Memory B cell (primary cell): ENCODE measurements around the gene PSMD10.

ENCODE experiments used
- ATAC-seq: fragments of 150-1000 bp; cut with Tn5 transposase; 2 replicates; pipeline ENCODE4 v1.10.0; 2021; ENCODE audit warnings: low read depth, mild to moderate bottlenecking, moderate library complexity
- DNase-seq, 2 donors: peaks; one replicate each; pipeline ENCODE4 v3.0.0; 2022; ENCODE audit warnings: low spot score in 2 of 2
- H3K27ac Mint-ChIP-seq: one replicate; pipeline ENCODE4 v1.8.0; 2022; ENCODE audit warnings: mild to moderate bottlenecking, moderate library complexity, mixed read lengths
- H3K27me3 Mint-ChIP-seq: one replicate; pipeline ENCODE4 v1.8.0; 2022; ENCODE audit warnings: mixed read lengths
- H3K36me3 Mint-ChIP-seq: one replicate; pipeline ENCODE4 v1.8.0; 2022; ENCODE audit warnings: mild to moderate bottlenecking, mixed read lengths
- H3K4me1 Mint-ChIP-seq: one replicate; pipeline ENCODE4 v1.8.0; 2022; ENCODE audit warnings: mixed read lengths
- H3K4me3 Mint-ChIP-seq: one replicate; pipeline ENCODE4 v1.8.0; 2022; ENCODE audit warnings: mild to moderate bottlenecking, moderate library complexity, mixed read lengths
- H3K9me3 Mint-ChIP-seq: one replicate; pipeline ENCODE4 v1.8.0; 2022; ENCODE audit warnings: mixed read lengths

PSMD10 gene

GRCh38 chrX:108053218-108053617 is 38.1 kb downstream of the PSMD10 start:
- Mint-ChIP-seq H3K9me3 (no peaks in the 10 kb centered on the region), H3K4me3 (no peak overlapping the region), H3K4me1 (no peaks in the 10 kb centered on the region), H3K36me3 (peaks cover 2% of the 10 kb centered on the region), H3K27ac (no peak overlapping the region), H3K27me3 (no peaks in the 10 kb centered on the region)
- ATAC-seq (no peak), DNase-seq (no peak)

GRCh38 chrX:108049649-108050048 is 41.7 kb downstream of the PSMD10 start:
- no peak for ATAC-seq
- Mint-ChIP-seq H3K9me3 (no peaks in the 10 kb centered on the region), H3K27ac (no peak overlapping the region), H3K27me3 (no peaks in the 10 kb centered on the region), H3K4me1 (no peaks in the 10 kb centered on the region), H3K4me3 (no peak overlapping the region), H3K36me3 (no peaks in the 10 kb centered on the region)
- DNase-seq = no peak

DNA sequence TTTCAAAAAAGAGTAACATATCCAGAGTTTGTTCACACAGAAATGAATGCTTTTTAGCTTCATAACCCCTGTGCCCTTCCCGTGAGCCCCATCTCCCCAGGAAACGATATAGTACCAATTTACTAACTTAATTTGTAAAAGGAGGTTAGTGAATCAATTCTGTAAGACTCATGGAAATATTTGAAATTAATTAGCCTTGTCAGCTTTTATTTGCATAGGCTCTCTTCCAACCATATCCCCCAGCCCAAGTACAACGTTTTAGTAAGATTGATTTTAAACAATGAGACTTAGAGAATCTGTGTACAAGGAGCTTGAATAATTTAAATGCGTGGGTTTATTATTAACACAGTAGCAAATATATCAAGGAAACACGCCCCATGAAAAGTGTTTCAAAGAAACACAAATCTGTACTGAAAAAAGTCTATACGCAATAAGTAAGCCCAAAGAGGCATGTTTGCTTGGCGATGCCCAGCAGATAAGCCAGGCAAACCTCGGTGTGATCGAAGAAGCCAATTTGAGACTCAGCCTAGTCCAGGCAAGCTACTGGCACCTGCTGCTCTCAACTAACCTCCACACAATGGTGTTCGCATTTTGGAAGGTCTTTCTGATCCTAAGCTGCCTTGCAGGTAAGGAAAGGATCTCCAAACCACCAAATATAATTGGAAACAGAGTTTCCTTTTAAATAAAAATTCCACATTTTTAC is 46.6 kb downstream of the PSMD10 start, which contains the start of gene VSIG1:
Gene VSIG1 (plus strand): TSS at position 512 of the 703 bp plus-strand sequence. CDS start 66 bp downstream, at position 578.
- H3K36me3 Mint-ChIP-seq = peaks cover 3% of the 10 kb centered on the region
- no peak within 1 kb of the TSS for H3K4me3 Mint-ChIP-seq
- H3K4me1 Mint-ChIP-seq = no peaks in the 10 kb centered on the region
- DNase-seq (no peak), ATAC-seq (no peak)
- H3K9me3 Mint-ChIP-seq = no peaks in the 10 kb centered on the region
- no peaks in the 10 kb centered on the region for H3K27me3 Mint-ChIP-seq
- H3K27ac Mint-ChIP-seq = no peak within 1 kb of the TSS

GRCh38 chrX:108036298-108036973 is 54.9 kb downstream of the PSMD10 start:
- Mint-ChIP-seq H3K36me3 (peaks cover 2% of the 10 kb centered on the region), H3K27me3 (no peaks in the 10 kb centered on the region), H3K4me1 (peaks cover 2% of the 10 kb centered on the region), H3K9me3 (no peaks in the 10 kb centered on the region), H3K27ac (no peak overlapping the region), H3K4me3 (no peak overlapping the region)
- DNase-seq (no peak), ATAC-seq (no peak)

DNA sequence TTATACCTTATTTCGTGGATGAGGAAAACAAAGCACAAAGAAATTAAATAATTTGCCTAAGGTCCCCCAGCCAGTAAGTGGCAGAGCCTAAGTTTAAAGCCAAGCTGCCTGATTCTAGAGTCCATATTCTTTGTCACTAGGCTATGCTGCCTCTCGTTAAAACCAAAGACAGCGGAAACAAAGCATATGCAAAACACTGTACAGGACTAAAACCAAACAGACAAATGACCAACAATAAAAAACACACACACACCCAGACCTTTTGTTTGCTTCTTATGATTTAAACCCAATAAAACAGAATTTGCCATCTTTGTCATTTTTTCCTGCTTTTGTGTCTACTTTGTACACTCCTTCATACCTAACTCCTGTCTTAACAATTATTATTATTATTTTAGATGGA is 56.6 kb downstream of the PSMD10 start:
- Mint-ChIP-seq H3K9me3 (no peaks in the 10 kb centered on the region), H3K27me3 (no peaks in the 10 kb centered on the region), H3K4me1 (peaks cover 10% of the 10 kb centered on the region), H3K36me3 (peaks cover 2% of the 10 kb centered on the region), H3K4me3 (no peak overlapping the region), H3K27ac (no peak overlapping the region)
- ATAC-seq (no peak), DNase-seq (no peak)
